ENCODE data around the gene YARS1. TPM values are rescaled to one million over a fixed set of nuclear protein-coding genes. Genes with fewer than 3 reads are reported as not detected.

YARS1 gene
- total and polyA plus RNA-seq, 4 donors: 20.4 to 76.1 (median 47.0) TPM

DNA sequence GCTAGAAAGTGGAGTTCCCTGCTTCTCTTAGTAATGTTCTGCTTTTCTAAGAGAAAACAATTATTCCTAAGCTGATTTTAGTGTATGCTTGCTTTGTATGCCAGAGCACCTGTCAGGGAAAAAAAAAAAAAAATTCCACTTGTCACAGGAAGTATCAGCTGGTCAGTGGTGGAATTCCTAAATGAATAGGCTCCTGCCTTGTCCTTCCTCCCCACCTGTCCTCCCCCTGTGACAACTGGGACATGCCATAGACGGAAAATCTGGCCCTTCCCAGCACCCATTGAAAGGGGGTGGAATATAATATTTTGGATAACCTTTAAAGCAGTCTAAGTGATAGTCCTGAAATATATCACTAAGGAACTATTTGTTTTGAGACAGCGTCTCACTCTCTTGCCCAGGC, 42.8 kb upstream of the YARS1 start:
- no peak overlapping the region for H3K4me3 ChIP-seq (ENCODE audit: low read length in 2 of 2)
- H3K36me3 ChIP-seq (ENCODE audit: control insufficient read depth in 1 of 2, insufficient read depth in 2 of 2, low read length in 1 of 2): peaks cover 0 to 6% of the 10 kb centered on the region in 2 donors
- DNase-seq (no peak), ATAC-seq (ENCODE audit: low FRiP score) (no peak)
- H3K27ac ChIP-seq (ENCODE audit: low read depth in 1 of 2, low read length in 2 of 2): no peak overlapping the region
- H3K4me1 ChIP-seq (ENCODE audit: control insufficient read depth in 1 of 2, insufficient read depth in 2 of 2, low read length in 2 of 2): peaks cover 0 to 6% of the 10 kb centered on the region in 2 donors
- 85 to 93% methylated on average over 2 of the region's 2 CpGs for WGBS, 2 donors
- no peaks in the 10 kb centered on the region for H3K27me3 ChIP-seq (ENCODE audit: control insufficient read depth in 1 of 2, insufficient read depth in 2 of 2, low read length in 1 of 2)
- H3K9me3 ChIP-seq (ENCODE audit: control insufficient read depth, low read length): no peaks in the 10 kb centered on the region
- intact Hi-C loops (cut with DNase I): no loop called here

GRCh38 chr1:32858791-32859190, 41.6 kb upstream of the YARS1 start:
- Histone ChIP-seq H3K9me3 (ENCODE audit: control insufficient read depth, low read length) (no peaks in the 10 kb centered on the region), H3K27ac (ENCODE audit: low read depth in 1 of 2, low read length in 2 of 2) (no peak overlapping the region), H3K4me3 (ENCODE audit: low read length in 2 of 2) (no peak overlapping the region), H3K27me3 (ENCODE audit: control insufficient read depth in 1 of 2, insufficient read depth in 2 of 2, low read length in 1 of 2) (no peaks in the 10 kb centered on the region), H3K4me1 (ENCODE audit: control insufficient read depth in 1 of 2, insufficient read depth in 2 of 2, low read length in 2 of 2) (peaks cover 0 to 4% of the 10 kb centered on the region in 2 donors), H3K36me3 (ENCODE audit: control insufficient read depth in 1 of 2, insufficient read depth in 2 of 2, low read length in 1 of 2) (peaks cover 3 to 6% of the 10 kb centered on the region in 2 donors)
- no peak for DNase-seq
- 94% methylated on average over 7 of the region's 7 CpGs for WGBS, 2 donors
- no peak for ATAC-seq (ENCODE audit: low FRiP score)
- intact Hi-C loops (cut with DNase I): no loop called here

GRCh38 chr1:32858136-32858535, 41.0 kb upstream of the YARS1 start:
- Histone ChIP-seq H3K4me3 (ENCODE audit: low read length in 2 of 2) (no peak overlapping the region), H3K27ac (ENCODE audit: low read depth in 1 of 2, low read length in 2 of 2) (no peak overlapping the region), H3K36me3 (ENCODE audit: control insufficient read depth in 1 of 2, insufficient read depth in 2 of 2, low read length in 1 of 2) (peaks cover 3 to 6% of the 10 kb centered on the region in 2 donors), H3K4me1 (ENCODE audit: control insufficient read depth in 1 of 2, insufficient read depth in 2 of 2, low read length in 2 of 2) (peaks cover 0 to 4% of the 10 kb centered on the region in 2 donors), H3K27me3 (ENCODE audit: control insufficient read depth in 1 of 2, insufficient read depth in 2 of 2, low read length in 1 of 2) (no peaks in the 10 kb centered on the region), H3K9me3 (ENCODE audit: control insufficient read depth, low read length) (no peaks in the 10 kb centered on the region)
- 67 to 77% methylated on average over 2 of the region's 2 CpGs for WGBS, 2 donors
- intact Hi-C loops (cut with DNase I): no loop called here
- ATAC-seq (ENCODE audit: low FRiP score): no peak
- DNase-seq: no peak

DNA sequence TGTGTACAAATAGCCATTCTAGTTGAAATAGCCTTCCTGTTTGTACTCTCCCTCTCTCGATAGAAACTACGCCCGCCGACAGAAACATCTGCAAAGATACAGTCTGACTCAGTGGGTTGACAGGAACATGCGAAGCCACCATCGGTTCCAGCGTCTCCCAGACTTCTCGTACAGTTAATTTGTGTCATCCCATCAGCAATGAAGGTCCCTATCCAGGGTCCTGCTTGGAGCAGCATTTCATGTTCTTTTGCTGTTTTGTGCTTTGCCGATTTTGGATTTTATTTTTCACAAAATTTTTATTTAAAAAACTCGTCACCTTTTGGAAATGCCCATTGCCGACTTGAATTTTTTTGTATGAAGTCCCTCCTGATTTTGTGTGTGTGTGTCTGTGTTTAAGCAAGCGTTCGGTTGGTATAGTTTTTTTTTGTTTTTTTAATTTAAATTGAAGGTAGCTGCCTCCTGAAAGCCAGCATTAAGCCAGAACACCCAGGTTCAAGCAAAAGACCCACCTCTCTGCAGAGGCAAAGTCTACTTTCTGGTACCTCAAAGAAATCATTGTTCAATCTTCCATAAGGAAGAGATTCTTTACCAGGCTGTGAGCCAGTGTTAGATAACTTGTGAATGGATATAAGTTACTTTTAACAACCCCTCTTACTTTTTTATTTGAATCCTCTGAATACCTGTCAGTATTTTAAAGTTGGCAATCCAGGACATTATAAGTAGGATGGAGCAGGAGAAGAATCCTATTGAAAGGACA, 38.9 kb upstream of the YARS1 start:
- Histone ChIP-seq H3K4me1 (ENCODE audit: control insufficient read depth in 1 of 2, insufficient read depth in 2 of 2, low read length in 2 of 2) (no peaks in the 10 kb centered on the region), H3K9me3 (ENCODE audit: control insufficient read depth, low read length) (no peaks in the 10 kb centered on the region), H3K27ac (ENCODE audit: low read depth in 1 of 2, low read length in 2 of 2) (no peak overlapping the region), H3K36me3 (ENCODE audit: control insufficient read depth in 1 of 2, insufficient read depth in 2 of 2, low read length in 1 of 2) (peaks cover 3 to 6% of the 10 kb centered on the region in 2 donors), H3K27me3 (ENCODE audit: control insufficient read depth in 1 of 2, insufficient read depth in 2 of 2, low read length in 1 of 2) (no peaks in the 10 kb centered on the region), H3K4me3 (ENCODE audit: low read length in 2 of 2) (no peak overlapping the region)
- intact Hi-C loops (cut with DNase I): no loop called here
- 88 to 91% methylated on average over 13 of the region's 13 CpGs for WGBS, 2 donors
- DNase-seq: no peak
- no peak for ATAC-seq (ENCODE audit: low FRiP score)

GRCh38 chr1:32848354-32849063, 31.4 kb upstream of the YARS1 start:
- Histone ChIP-seq H3K36me3 (ENCODE audit: control insufficient read depth in 1 of 2, insufficient read depth in 2 of 2, low read length in 1 of 2) (no peaks in the 10 kb centered on the region), H3K4me1 (ENCODE audit: control insufficient read depth in 1 of 2, insufficient read depth in 2 of 2, low read length in 2 of 2) (no peaks in the 10 kb centered on the region)

DNA sequence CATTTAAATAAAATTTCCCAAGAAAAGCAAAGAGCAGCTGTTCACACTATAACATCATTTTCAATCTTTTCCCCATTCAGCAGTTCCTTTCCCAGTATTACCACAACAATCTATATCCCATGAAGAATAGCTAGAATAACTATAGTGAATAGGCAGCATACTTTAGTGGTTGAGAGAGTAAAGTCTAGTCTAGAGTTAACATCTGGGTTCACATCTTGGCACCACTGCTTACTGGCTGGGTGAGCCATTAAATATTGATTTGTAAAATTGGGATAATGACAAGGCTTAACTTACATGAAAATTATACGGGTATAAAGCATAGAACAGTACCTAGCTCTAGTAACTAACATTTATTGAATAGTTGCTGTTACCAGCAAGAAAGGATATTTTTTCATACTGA, 14.7 kb upstream of the YARS1 start:
- no peaks in the 10 kb centered on the region for H3K9me3 ChIP-seq (ENCODE audit: control insufficient read depth, low read length)
- H3K36me3 ChIP-seq (ENCODE audit: control insufficient read depth in 1 of 2, insufficient read depth in 2 of 2, low read length in 1 of 2): peaks cover 4 to 10% of the 10 kb centered on the region in 2 donors
- WGBS, 2 donors: 74 to 81% methylated on average over 1 of the region's 1 CpG

More at GRCh38 chr1:32848354-32849063, 31.4 kb upstream of the YARS1 start:
- no peak for DNase-seq
- intact Hi-C loops (cut with DNase I): no loop called here
- no peak overlapping the region for H3K27ac ChIP-seq (ENCODE audit: low read depth in 1 of 2, low read length in 2 of 2)
- no peaks in the 10 kb centered on the region for H3K27me3 ChIP-seq (ENCODE audit: control insufficient read depth in 1 of 2, insufficient read depth in 2 of 2, low read length in 1 of 2)
- no peak for ATAC-seq (ENCODE audit: low FRiP score)
- WGBS, 2 donors: 42 to 44% methylated on average over 2 of the region's 2 CpGs
- H3K9me3 ChIP-seq (ENCODE audit: control insufficient read depth, low read length): no peaks in the 10 kb centered on the region
- H3K4me3 ChIP-seq (ENCODE audit: low read length in 2 of 2): no peak overlapping the region

GRCh38 chr1:32830092-32830852, 13.1 kb upstream of the YARS1 start:
- WGBS, 2 donors: 87 to 89% methylated on average over 6 of the region's 6 CpGs
- H3K27me3 ChIP-seq (ENCODE audit: control insufficient read depth in 1 of 2, insufficient read depth in 2 of 2, low read length in 1 of 2): no peaks in the 10 kb centered on the region
- ATAC-seq (ENCODE audit: low FRiP score) (no peak), DNase-seq (no peak)
- H3K36me3 ChIP-seq (ENCODE audit: control insufficient read depth in 1 of 2, insufficient read depth in 2 of 2, low read length in 1 of 2): peaks cover 4 to 12% of the 10 kb centered on the region in 2 donors
- no peaks in the 10 kb centered on the region for H3K4me1 ChIP-seq (ENCODE audit: control insufficient read depth in 1 of 2, insufficient read depth in 2 of 2, low read length in 2 of 2)
- intact Hi-C loops (cut with DNase I): no loop called here
- H3K27ac ChIP-seq (ENCODE audit: low read depth in 1 of 2, low read length in 2 of 2): no peak overlapping the region
- no peaks in the 10 kb centered on the region for H3K9me3 ChIP-seq (ENCODE audit: control insufficient read depth, low read length)
- H3K4me3 ChIP-seq (ENCODE audit: low read length in 2 of 2): no peak overlapping the region

More for the DNA sequence above, 14.7 kb upstream of the YARS1 start:
- intact Hi-C loops (cut with DNase I): no loop called here
- no peak overlapping the region for H3K27ac ChIP-seq (ENCODE audit: low read depth in 1 of 2, low read length in 2 of 2)
- no peaks in the 10 kb centered on the region for H3K4me1 ChIP-seq (ENCODE audit: control insufficient read depth in 1 of 2, insufficient read depth in 2 of 2, low read length in 2 of 2)
- no peak overlapping the region for H3K4me3 ChIP-seq (ENCODE audit: low read length in 2 of 2)
- no peak for DNase-seq
- no peaks in the 10 kb centered on the region for H3K27me3 ChIP-seq (ENCODE audit: control insufficient read depth in 1 of 2, insufficient read depth in 2 of 2, low read length in 1 of 2)
- ATAC-seq (ENCODE audit: low FRiP score): no peak

DNA sequence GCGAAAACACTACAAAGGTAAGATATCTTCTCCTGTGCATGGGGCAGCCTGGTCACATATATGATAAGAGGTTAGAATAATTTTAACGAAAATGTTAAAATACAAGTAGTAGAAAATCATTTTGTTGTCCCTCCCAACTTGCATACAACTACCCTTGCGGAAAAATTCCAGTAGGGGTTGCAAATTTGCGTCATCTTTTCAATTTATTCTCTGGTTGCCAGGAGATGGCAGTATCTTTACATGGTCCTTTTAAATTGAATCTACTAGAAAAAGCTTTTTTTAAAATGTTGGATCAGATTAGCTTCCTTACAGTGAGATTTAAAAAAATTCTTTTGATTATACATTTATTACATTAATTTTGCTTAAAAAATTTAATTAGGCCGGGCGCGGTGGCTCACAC, 11.2 kb upstream of the YARS1 start:
- no peak for ATAC-seq (ENCODE audit: low FRiP score)
- no peak overlapping the region for H3K4me3 ChIP-seq (ENCODE audit: low read length in 2 of 2)
- no peak for DNase-seq
- peaks cover 4 to 12% of the 10 kb centered on the region in 2 donors for H3K36me3 ChIP-seq (ENCODE audit: control insufficient read depth in 1 of 2, insufficient read depth in 2 of 2, low read length in 1 of 2)
- H3K27ac ChIP-seq (ENCODE audit: low read depth in 1 of 2, low read length in 2 of 2): no peak overlapping the region
- WGBS, 2 donors: 81 to 84% methylated on average over 7 of the region's 7 CpGs
- H3K9me3 ChIP-seq (ENCODE audit: control insufficient read depth, low read length): no peaks in the 10 kb centered on the region
- intact Hi-C loops (cut with DNase I): loop anchor here in 1 of 2 donors (5.0 to 10.0 kb wide), 2 partner anchors 44 to 256 kb away; partner anchors contain the start of genes AZIN2 and FNDC5
- H3K4me1 ChIP-seq (ENCODE audit: control insufficient read depth in 1 of 2, insufficient read depth in 2 of 2, low read length in 2 of 2): no peaks in the 10 kb centered on the region
- H3K27me3 ChIP-seq (ENCODE audit: control insufficient read depth in 1 of 2, insufficient read depth in 2 of 2, low read length in 1 of 2): no peaks in the 10 kb centered on the region

All from aorta (tissue), 5 donors.